ENCODE results near the gene DRC1. TPM values are rescaled to one million over a fixed set of nuclear protein-coding genes. Genes with fewer than 3 reads are reported as not detected.

Gene DRC1
- total RNA-seq, 2 donors from 2014 or later = 0.33 to 0.48 TPM

DNA sequence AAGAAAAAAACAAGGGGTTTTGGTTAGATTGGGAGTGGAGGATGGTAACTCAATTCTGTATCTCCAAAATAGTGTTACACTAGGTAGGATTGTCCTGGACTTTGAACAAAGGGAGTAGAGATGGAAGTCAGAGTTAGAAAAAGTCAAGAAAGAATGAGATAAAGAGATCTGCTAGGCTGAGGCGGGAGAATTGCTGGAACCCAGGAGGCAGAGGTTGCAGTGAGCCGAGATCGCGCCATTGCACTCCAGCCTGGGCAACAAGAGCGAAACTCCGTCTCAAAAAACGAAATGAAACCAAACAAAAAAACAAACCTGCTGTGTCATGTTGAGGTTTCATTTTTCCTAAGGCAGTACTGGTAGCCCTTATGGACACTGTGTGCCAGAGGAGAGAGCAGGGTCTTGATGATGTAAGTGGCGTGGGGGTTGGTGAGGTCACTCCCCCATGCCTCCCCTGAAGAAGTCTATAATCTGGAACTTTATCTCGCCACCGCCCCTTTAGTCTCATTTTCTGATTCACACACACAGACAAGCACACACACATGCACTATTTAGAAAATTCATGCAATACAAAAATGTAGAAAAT is 10.5 kb downstream of the DRC1 start:
- WGBS, 2 experiments (ENCODE audit: insufficient coverage in 1 of 2, insufficient read length in 1 of 2) = 88 to 97% methylated on average over 7 to 9 of the region's 10 CpGs
- H3K27ac Mint-ChIP-seq = no peak overlapping the region

DNA sequence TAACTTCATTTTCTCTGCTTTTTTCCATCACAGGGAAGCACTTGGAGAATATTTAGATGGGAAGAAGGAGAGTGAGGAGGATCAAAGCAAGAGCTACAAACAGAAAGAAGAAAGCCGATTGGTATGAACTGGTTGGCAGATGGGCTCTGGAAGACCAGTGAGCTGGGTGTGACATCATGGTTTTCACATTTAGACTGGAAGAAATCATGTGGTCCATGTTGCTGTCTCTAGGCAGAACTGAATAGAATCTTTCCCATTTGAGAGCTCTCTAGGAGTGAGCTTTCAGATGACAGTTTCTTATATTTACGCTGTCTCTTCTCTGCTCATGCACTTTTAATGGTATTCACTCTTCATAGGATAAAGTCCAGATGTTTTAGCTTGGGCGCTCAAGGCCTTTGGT is 12.6 kb downstream of the DRC1 start:
- Mint-ChIP-seq H3K4me1 (peaks cover 14% of the 10 kb centered on the region), H3K27me3 (ENCODE audit: insufficient read depth) (no peaks in the 10 kb centered on the region), H3K4me3 (no peak overlapping the region), H3K9me3 (no peaks in the 10 kb centered on the region), H3K36me3 (ENCODE audit: low read depth) (no peaks in the 10 kb centered on the region), H3K27ac (no peak overlapping the region)
- Histone ChIP-seq H3K36me3 (ENCODE audit: control insufficient read depth, insufficient read depth, low read length) (no peaks in the 10 kb centered on the region), H3K9me3 (ENCODE audit: control insufficient read depth, low read length) (no peaks in the 10 kb centered on the region), H3K9ac (ENCODE audit: extremely low read depth, low read length, poor library complexity, severe bottlenecking) (no peak overlapping the region), H3K4me1 (ENCODE audit: control insufficient read depth, insufficient read depth, low read length) (no peaks in the 10 kb centered on the region), H3K27me3 (ENCODE audit: control insufficient read depth, insufficient read depth, low read length, poor library complexity, severe bottlenecking) (no peaks in the 10 kb centered on the region), H3K4me3 (ENCODE audit: low read length) (no peak overlapping the region), H3K27ac (ENCODE audit: low read depth, low read length) (no peak overlapping the region)
- TF ChIP-seq, protein P1, sequence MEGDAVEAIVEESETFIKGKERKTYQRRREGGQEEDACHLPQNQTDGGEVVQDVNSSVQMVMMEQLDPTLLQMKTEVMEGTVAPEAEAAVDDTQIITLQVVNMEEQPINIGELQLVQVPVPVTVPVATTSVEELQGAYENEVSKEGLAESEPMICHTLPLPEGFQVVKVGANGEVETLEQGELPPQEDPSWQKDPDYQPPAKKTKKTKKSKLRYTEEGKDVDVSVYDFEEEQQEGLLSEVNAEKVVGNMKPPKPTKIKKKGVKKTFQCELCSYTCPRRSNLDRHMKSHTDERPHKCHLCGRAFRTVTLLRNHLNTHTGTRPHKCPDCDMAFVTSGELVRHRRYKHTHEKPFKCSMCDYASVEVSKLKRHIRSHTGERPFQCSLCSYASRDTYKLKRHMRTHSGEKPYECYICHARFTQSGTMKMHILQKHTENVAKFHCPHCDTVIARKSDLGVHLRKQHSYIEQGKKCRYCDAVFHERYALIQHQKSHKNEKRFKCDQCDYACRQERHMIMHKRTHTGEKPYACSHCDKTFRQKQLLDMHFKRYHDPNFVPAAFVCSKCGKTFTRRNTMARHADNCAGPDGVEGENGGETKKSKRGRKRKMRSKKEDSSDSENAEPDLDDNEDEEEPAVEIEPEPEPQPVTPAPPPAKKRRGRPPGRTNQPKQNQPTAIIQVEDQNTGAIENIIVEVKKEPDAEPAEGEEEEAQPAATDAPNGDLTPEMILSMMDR (conservative IDR thresholded peaks at IDR 0.05) = no peak
- DNase-seq = no peak
- 91 to 94% methylated on average over 3 of the region's 3 CpGs for WGBS, 2 experiments (ENCODE audit: insufficient coverage in 1 of 2, insufficient read length in 1 of 2)

More for the DNA sequence above, 10.5 kb downstream of the DRC1 start:
- Histone ChIP-seq H3K9me3 (ENCODE audit: control insufficient read depth, low read length) (no peaks in the 10 kb centered on the region), H3K27me3 (ENCODE audit: control insufficient read depth, insufficient read depth, low read length, poor library complexity, severe bottlenecking) (no peaks in the 10 kb centered on the region), H3K36me3 (ENCODE audit: control insufficient read depth, insufficient read depth, low read length) (no peaks in the 10 kb centered on the region), H3K4me3 (ENCODE audit: low read length) (no peak overlapping the region), H3K4me1 (ENCODE audit: control insufficient read depth, insufficient read depth, low read length) (no peaks in the 10 kb centered on the region), H3K27ac (ENCODE audit: low read depth, low read length) (no peak overlapping the region), H3K9ac (ENCODE audit: extremely low read depth, low read length, poor library complexity, severe bottlenecking) (no peak overlapping the region)
- TF ChIP-seq, protein P1 (conservative IDR thresholded peaks at IDR 0.05) = no peak
- no peak for DNase-seq
- peaks cover 2% of the 10 kb centered on the region for H3K27me3 Mint-ChIP-seq (ENCODE audit: insufficient read depth)
- H3K9me3 Mint-ChIP-seq = no peaks in the 10 kb centered on the region
- H3K4me3 Mint-ChIP-seq = no peak overlapping the region
- H3K36me3 Mint-ChIP-seq (ENCODE audit: low read depth) = no peaks in the 10 kb centered on the region
- H3K4me1 Mint-ChIP-seq = peaks cover 14% of the 10 kb centered on the region

DNA sequence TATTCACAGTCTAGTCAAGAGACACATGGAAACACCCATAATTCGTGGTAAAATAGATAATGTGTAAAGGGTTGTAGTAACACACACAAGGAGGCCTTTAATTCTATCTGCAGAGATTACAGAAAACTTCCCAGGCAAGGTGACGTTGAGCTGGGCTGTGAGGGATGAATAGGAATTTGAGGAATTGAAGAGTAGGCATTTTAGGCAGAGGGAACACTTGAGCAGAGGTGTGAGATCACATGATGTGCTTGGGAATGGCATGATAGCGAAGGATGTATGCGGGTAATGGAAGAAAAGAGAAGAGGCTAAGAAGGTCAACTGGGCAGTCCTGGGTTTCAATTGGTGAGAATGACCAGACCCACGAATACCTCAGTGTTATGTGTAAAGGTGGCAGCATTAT is 20.2 kb downstream of the DRC1 start:
- H3K27ac Mint-ChIP-seq = no peak overlapping the region
- DNase-seq = no peak
- no peak overlapping the region for H3K4me3 Mint-ChIP-seq
- H3K27ac ChIP-seq (ENCODE audit: low read depth, low read length) = no peak overlapping the region
- peaks cover 24% of the 10 kb centered on the region for H3K4me1 Mint-ChIP-seq
- no peaks in the 10 kb centered on the region for H3K36me3 ChIP-seq (ENCODE audit: control insufficient read depth, insufficient read depth, low read length)
- no peaks in the 10 kb centered on the region for H3K9me3 Mint-ChIP-seq
- no peaks in the 10 kb centered on the region for H3K36me3 Mint-ChIP-seq (ENCODE audit: low read depth)
- no peak overlapping the region for H3K4me3 ChIP-seq (ENCODE audit: low read length)
- TF ChIP-seq, protein P1 (conservative IDR thresholded peaks at IDR 0.05) = no peak
- peaks cover 10% of the 10 kb centered on the region for H3K27me3 Mint-ChIP-seq (ENCODE audit: insufficient read depth)
- H3K4me1 ChIP-seq (ENCODE audit: control insufficient read depth, insufficient read depth, low read length) = peaks cover 9% of the 10 kb centered on the region
- H3K9ac ChIP-seq (ENCODE audit: extremely low read depth, low read length, poor library complexity, severe bottlenecking) = no peak overlapping the region
- H3K27me3 ChIP-seq (ENCODE audit: control insufficient read depth, insufficient read depth, low read length, poor library complexity, severe bottlenecking) = no peaks in the 10 kb centered on the region
- WGBS, 2 experiments (ENCODE audit: insufficient coverage in 1 of 2, insufficient read length in 1 of 2) = 94 to 100% methylated on average over 5 of the region's 5 CpGs
- H3K9me3 ChIP-seq (ENCODE audit: control insufficient read depth, low read length) = no peaks in the 10 kb centered on the region

Data from endodermal cell (in vitro differentiated cells).